PC-3 (cell line): ENCODE data around the gene RASL10A. TPM values are rescaled to one million over a fixed set of nuclear protein-coding genes. Genes with fewer than 3 reads are reported as not detected.

Experiments
- ATAC-seq: fragments of 200-7000 bp; cut with Tn5 transposase; 2 replicates; pipeline ENCODE4 v1.9.1; 2020; ENCODE audit warnings: mild to moderate bottlenecking, moderate library complexity
- BruUV-seq: library from RNA; stranded (reverse); fragments of 400-500 nt; replicated peaks from 2 replicates; lab custom pipeline; 2021; lab: Mats Ljungman, UMichigan
- CTCF ChIA-PET: fragments of 300-600 bp; sonication (Branson Sonifier 250); formaldehyde crosslinking; loops from one replicate; lab custom pipeline; 2022; ENCODE audit warnings: antibody characterized with exemption; lab: Charles Lee
- POLR2A ChIA-PET: fragments of 300-600 bp; sonication (Branson Sonifier 250); formaldehyde crosslinking; loops from one replicate; lab custom pipeline; 2022; ENCODE audit warnings: antibody characterized with exemption; ENCODE audit not compliant: unreplicated experiment; lab: Charles Lee
- DNase-seq: peaks from one replicate; pipeline ENCODE4 v3.0.0-alpha.2; 2015
- H2AFZ ChIP-seq: fragments of 300-600 bp; sonication (generic); 2 replicates; pipeline ENCODE4 v1.6.0; 2016; ENCODE audit warnings: antibody characterized with exemption, low read length
- H3F3A ChIP-seq: fragments of 300-600 bp; sonication (generic); one replicate; pipeline ENCODE4 v1.6.0; 2017; ENCODE audit warnings: antibody characterized with exemption, low read length, control low read depth, mild to moderate bottlenecking; ENCODE audit not compliant: unreplicated experiment
- H3K27ac ChIP-seq: fragments of 300-600 bp; sonication (generic); 2 replicates; pipeline ENCODE4 v1.5.1; 2016; ENCODE audit warnings: mild to moderate bottlenecking, low read length
- H3K27me3 ChIP-seq: fragments of 300-600 bp; sonication (generic); 2 replicates; pipeline ENCODE4 v1.6.1; 2016; ENCODE audit warnings: low read length, mixed read lengths
- H3K36me3 ChIP-seq: fragments of 300-600 bp; sonication (generic); 2 replicates; pipeline ENCODE4 v1.6.1; 2016; ENCODE audit warnings: low read depth, mixed run types, low read length, mixed read lengths
- H3K4me1 ChIP-seq: fragments of 300-600 bp; sonication (generic); 2 replicates; pipeline ENCODE4 v1.5.1; 2016; ENCODE audit warnings: low read length; ENCODE audit not compliant: insufficient read depth
- H3K4me2 ChIP-seq: fragments of 300-600 bp; sonication (generic); 2 replicates; pipeline ENCODE4 v1.6.0; 2016; ENCODE audit warnings: low read length
- H3K4me3 ChIP-seq: fragments of 300-600 bp; sonication (generic); 2 replicates; pipeline ENCODE4 v1.5.1; 2016; ENCODE audit warnings: mild to moderate bottlenecking, low read length, mixed read lengths
- H3K79me2 ChIP-seq: fragments of 300-600 bp; sonication (generic); 2 replicates; pipeline ENCODE4 v1.6.1; 2017; ENCODE audit warnings: low read length, mixed read lengths
- H3K9ac ChIP-seq: fragments of 300-600 bp; sonication (generic); 2 replicates; pipeline ENCODE4 v1.6.0; 2016; ENCODE audit warnings: mild to moderate bottlenecking, low read length
- H3K9me2 ChIP-seq: fragments of 300-600 bp; sonication (generic); replicated peaks from 2 replicates; pipeline ENCODE4 v1.6.1; 2016; ENCODE audit warnings: mixed run types, low read length, mixed read lengths
- H3K9me3 ChIP-seq: fragments of 300-600 bp; sonication (generic); 2 replicates; pipeline ENCODE4 v1.6.1; 2016; ENCODE audit warnings: low read length, mixed read lengths
- H4K20me1 ChIP-seq: fragments of 300-600 bp; sonication (generic); 2 replicates; pipeline ENCODE4 v1.6.1; 2016; ENCODE audit warnings: low read length, mixed read lengths
- CTCF ChIP-seq: fragments of 300-600 bp; sonication (generic); conservative IDR thresholded peaks from 2 replicates; pipeline ENCODE4 v1.5.1; 2017; ENCODE audit warnings: antibody characterized with exemption, low read depth, mild to moderate bottlenecking, low read length
- EZH2 ChIP-seq: fragments of 300-600 bp; sonication (generic); IDR thresholded peaks from one replicate; pipeline ENCODE4 v1.6.1; 2017; ENCODE audit warnings: antibody characterized with exemption, mild to moderate bottlenecking, low read length; ENCODE audit not compliant: unreplicated experiment
- EZH2phosphoT487 ChIP-seq: fragments of 300-600 bp; sonication (generic); IDR thresholded peaks from 2 replicates; pipeline ENCODE4 v1.6.1; 2018; ENCODE audit warnings: mild to moderate bottlenecking, antibody characterized with exemption, low read length, borderline replicate concordance
- intact Hi-C: fragments of 100-400 bp; cut with micrococcal nuclease; formaldehyde crosslinking; loops from 2 replicates; pipeline ENCODE4 v1.9.0; 2023
- total RNA-seq: library from RNA; depleted of rRNA; stranded (reverse); fragments of >200 nt; gene quantifications from 2 replicates; pipeline ENCODE4 v1.2.3, GENCODE V29; 2014

Gene RASL10A
- total RNA-seq, 1 experiment from 2014 or later: not detected

- Histone ChIP-seq H3K4me3 (no peak overlapping the region), H3K4me2 (peak overlapping the region; percentile 58), H3K79me2 (peaks cover 32% of the 10 kb centered on the region), H3K4me1 (peaks cover 43% of the 10 kb centered on the region), H3K9ac (peak overlapping the region; percentile 54), H3K9me3 (no peaks in the 10 kb centered on the region), H3K27ac (peak overlapping the region; percentile 65), H3K36me3 (no peaks in the 10 kb centered on the region), H4K20me1 (no peaks in the 10 kb centered on the region), H3K9me2 (no peaks in the 10 kb centered on the region), H3F3A (no peaks in the 10 kb centered on the region), H3K27me3 (peaks cover 5% of the 10 kb centered on the region; the same call in 1 of the 2 replicates), H2AFZ (no peak overlapping the region)
- ATAC-seq (peak; percentile 43), DNase-seq (peak; percentile 89)
- ChIA-PET CTCF (no interaction called here), POLR2A (interaction anchor here (0.6 kb wide), 1 partner anchor 11 kb away, joined by 3 read pairs; no protein-coding TSS in a partner anchor)
- BruUV-seq: no TSS peak
- no peak for TF ChIP-seq EZH2
- no peak for TF ChIP-seq CTCF
- no peak for TF ChIP-seq EZH2phosphoT487
- intact Hi-C loops: no loop called here
These were observed 4.6 kb downstream of the RASL10A start for GRCh38 chr22:29310863-29311339.

DNA sequence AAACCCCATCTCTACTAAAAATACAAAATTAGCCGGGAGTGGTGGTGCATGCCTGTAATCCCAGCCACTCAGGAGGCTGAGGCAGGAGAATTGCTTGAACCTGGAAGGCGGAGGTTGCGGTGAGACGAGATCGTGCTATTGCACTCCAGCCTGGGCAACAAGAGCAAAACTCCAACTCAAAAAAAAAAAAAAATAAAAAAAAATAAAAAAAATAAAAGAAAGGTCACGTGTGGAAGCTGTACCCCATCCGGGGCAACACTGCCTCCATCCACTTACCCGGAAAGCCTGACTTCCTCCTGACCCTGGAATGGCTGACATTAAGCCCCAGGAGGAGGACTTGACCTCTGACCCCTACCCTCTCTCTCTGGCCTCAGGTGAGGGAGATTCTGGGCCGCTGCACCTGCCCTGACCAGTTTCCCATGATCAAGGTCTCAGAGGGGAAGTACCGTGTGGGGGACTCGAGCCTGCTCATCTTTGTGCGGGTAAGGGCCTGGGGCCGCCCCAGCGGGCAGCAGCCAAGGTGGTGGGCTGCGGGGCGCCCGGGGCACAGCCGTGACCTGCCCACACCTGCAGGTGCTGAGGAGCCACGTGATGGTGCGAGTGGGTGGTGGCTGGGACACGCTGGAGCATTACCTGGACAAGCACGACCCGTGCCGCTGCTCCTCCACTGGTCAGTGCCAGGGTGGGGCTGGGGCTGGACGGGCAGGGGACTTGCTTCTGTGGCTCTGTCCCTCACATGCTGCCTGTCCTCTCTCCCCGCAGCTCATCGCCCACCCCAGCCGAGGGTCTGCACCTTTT is 5.2 kb downstream of the RASL10A start:
- Histone ChIP-seq H3K4me1 (peaks cover 43% of the 10 kb centered on the region), H3K9me3 (no peaks in the 10 kb centered on the region), H3K9me2 (no peaks in the 10 kb centered on the region), H3K4me3 (no peak overlapping the region), H3K27ac (peak overlapping the region; percentile 97), H3K9ac (peak overlapping the region; percentile 54), H3K4me2 (peak overlapping the region; percentile 58), H3K79me2 (peaks cover 32% of the 10 kb centered on the region), H4K20me1 (no peaks in the 10 kb centered on the region), H3K27me3 (peaks cover 5% of the 10 kb centered on the region; the same call in 1 of the 2 replicates), H2AFZ (no peak overlapping the region), H3K36me3 (no peaks in the 10 kb centered on the region), H3F3A (no peaks in the 10 kb centered on the region)
- DNase-seq (no peak), ATAC-seq (no peak)
- CTCF ChIA-PET: no interaction called here
- POLR2A ChIA-PET: interaction anchor here (0.6 kb wide), 1 partner anchor 11 kb away, joined by 3 read pairs; no protein-coding TSS in a partner anchor
- TF ChIP-seq CTCF (no peak), EZH2phosphoT487 (no peak), EZH2 (no peak)
- no TSS peak for BruUV-seq
- intact Hi-C loops: no loop called here
